Measurements from ENCODE around the gene MEGF9.

DNA sequence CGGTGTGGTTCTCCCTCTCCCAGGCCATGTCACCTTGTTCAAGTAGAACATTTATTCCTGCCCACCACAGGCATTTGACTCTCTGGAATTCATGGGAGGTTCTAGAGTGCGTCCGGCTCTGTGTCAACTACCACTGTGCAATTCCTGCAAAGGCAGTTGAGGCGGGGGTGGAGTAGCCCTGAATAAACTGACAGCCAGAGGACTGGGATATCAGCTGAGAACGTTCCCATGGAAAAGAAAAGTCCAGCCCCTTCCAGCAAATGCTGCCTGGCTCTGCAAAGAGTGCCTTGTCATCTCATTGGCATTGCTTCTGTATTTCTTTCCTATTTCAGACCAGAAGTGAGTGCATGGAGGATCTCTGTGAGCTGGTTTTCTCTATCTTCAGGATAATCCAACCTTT is 18.9 kb upstream of the MEGF9 start:
- TF ChIP-seq MYC (IDR thresholded peaks at IDR 0.05; ENCODE audit: low read depth, low read length) (no peak), EZH2 (IDR thresholded peaks at IDR 0.05; ENCODE audit: borderline replicate concordance, low read depth, low read length, severe bottlenecking) (no peak), POLR2A (IDR thresholded peaks at IDR 0.05; ENCODE audit: low read depth, low read length) (no peak), FOS (IDR thresholded peaks at IDR 0.05; ENCODE audit: borderline replicate concordance, insufficient read depth, low read length) (no peak), POLR2AphosphoS5 (IDR thresholded peaks at IDR 0.05; ENCODE audit: insufficient read depth, low read depth, low read length) (no peak)
- TF ChIP-seq, protein P1, sequence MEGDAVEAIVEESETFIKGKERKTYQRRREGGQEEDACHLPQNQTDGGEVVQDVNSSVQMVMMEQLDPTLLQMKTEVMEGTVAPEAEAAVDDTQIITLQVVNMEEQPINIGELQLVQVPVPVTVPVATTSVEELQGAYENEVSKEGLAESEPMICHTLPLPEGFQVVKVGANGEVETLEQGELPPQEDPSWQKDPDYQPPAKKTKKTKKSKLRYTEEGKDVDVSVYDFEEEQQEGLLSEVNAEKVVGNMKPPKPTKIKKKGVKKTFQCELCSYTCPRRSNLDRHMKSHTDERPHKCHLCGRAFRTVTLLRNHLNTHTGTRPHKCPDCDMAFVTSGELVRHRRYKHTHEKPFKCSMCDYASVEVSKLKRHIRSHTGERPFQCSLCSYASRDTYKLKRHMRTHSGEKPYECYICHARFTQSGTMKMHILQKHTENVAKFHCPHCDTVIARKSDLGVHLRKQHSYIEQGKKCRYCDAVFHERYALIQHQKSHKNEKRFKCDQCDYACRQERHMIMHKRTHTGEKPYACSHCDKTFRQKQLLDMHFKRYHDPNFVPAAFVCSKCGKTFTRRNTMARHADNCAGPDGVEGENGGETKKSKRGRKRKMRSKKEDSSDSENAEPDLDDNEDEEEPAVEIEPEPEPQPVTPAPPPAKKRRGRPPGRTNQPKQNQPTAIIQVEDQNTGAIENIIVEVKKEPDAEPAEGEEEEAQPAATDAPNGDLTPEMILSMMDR (IDR thresholded peaks at IDR 0.05; ENCODE audit: extremely low read depth in 1 of 2, insufficient read depth in 1 of 2, low read depth in 1 of 2, low read length in 2 of 2) = no peak
